ENCODE results near the gene CRTAC1.

- TF ChIP-seq POLR2A (IDR thresholded peaks at IDR 0.05) (no peak), CTCF (IDR thresholded peaks at IDR 0.05) (no peak), EP300 (IDR thresholded peaks at IDR 0.05) (no peak)
Observed at GRCh38 chr10:97849103-97849686, 181.2 kb downstream of the CRTAC1 start.
